Measurements from ENCODE around the gene RASSF1. TPM values are rescaled to one million over a fixed set of nuclear protein-coding genes. Genes with fewer than 3 reads are reported as not detected.
A peak's percentile ranks its signal among the peaks of the same experiment; 100 is the strongest.

Gene RASSF1
- total RNA-seq, 2 experiments from 2014 or later, result 30.8 to 50.7 TPM

- intact Hi-C loops (cut with DNase I, micrococcal nuclease), result loop anchor here (5.0 to 10.0 kb wide), 6 partner anchors 215 to 1705 kb away; partner anchors contain the start of genes CISH (in 2 of the 2), C3orf18 (in 1 of the 2), DCAF1 (in 1 of the 2) and DUSP7 (in 1 of the 2)
- ChIA-PET CTCF (interaction anchor here (0.7 to 1.2 kb wide), 6 partner anchors 11 to 813 kb away, joined by 3 to 6 read pairs (median 4); partner anchors contain the start of genes IFRD2 and TUSC2), POLR2A (interaction anchor here (0.6 kb wide), 1 partner anchor 1141 kb away, joined by 5 read pairs; no protein-coding TSS in a partner anchor)
- Mint-ChIP-seq H3K4me1 (peaks cover 63% of the 10 kb centered on the region), H3K27me3 (no peaks in the 10 kb centered on the region), H3K36me3 (ENCODE audit: low read depth) (peaks cover 37% of the 10 kb centered on the region), H3K27ac (no peak overlapping the region), H3K4me3 (no peak overlapping the region), H3K9me3 (ENCODE audit: low read depth) (no peaks in the 10 kb centered on the region)
- ATAC-seq (no peak), DNase-seq (peak; percentile 49)
Measured at GRCh38 chr3:50352781-50353180, 12.1 kb upstream of the RASSF1 start.

GRCh38 chr3:50351323-50351697, 10.7 kb upstream of the RASSF1 start:
- ATAC-seq, result no peak
- ChIA-PET POLR2A (interaction anchor here (0.5 to 2.7 kb wide), 4 partner anchors 11 to 235 kb away, joined by 3 to 20 read pairs (median 6); partner anchors contain the start of gene RASSF1), CTCF (interaction anchor here (1.0 to 1.9 kb wide), 2 partner anchors 9 to 13 kb away, joined by 3 to 17 read pairs; no protein-coding TSS in a partner anchor)
- intact Hi-C loops (cut with DNase I, micrococcal nuclease), result loop anchor here (1.0 to 10.0 kb wide), 10 partner anchors 8 to 1706 kb away; partner anchors contain the start of genes CISH (in 2 of the 2), TMEM115 (in 2 of the 2), C3orf18 (in 1 of the 2) and DCAF1 (in 1 of the 2)
- no peaks in the 10 kb centered on the region for H3K27me3 Mint-ChIP-seq
- peak overlapping the region; percentile 90 for H3K4me3 Mint-ChIP-seq
- H3K4me1 Mint-ChIP-seq, result peaks cover 55% of the 10 kb centered on the region
- DNase-seq, result no peak
- H3K9me3 Mint-ChIP-seq (ENCODE audit: low read depth), result no peaks in the 10 kb centered on the region
- peak overlapping the region; percentile 80 for H3K27ac Mint-ChIP-seq
- H3K36me3 Mint-ChIP-seq (ENCODE audit: low read depth), result peaks cover 31% of the 10 kb centered on the region

- ChIA-PET POLR2A (interaction anchor here (0.5 to 2.7 kb wide), 10 partner anchors 8 to 396 kb away, joined by 3 to 20 read pairs (median 5); partner anchors contain the start of genes CISH, HYAL3, NAA80 and RASSF1), CTCF (interaction anchor here (0.5 to 1.9 kb wide), 14 partner anchors 8 to 267 kb away, joined by 3 to 17 read pairs (median 4); partner anchors contain the start of genes C3orf18, GNAI2, HYAL3 and NAA80)
- ATAC-seq (peak; percentile 90), DNase-seq (peak; percentile 99)
- peak within 1 kb of the TSS; percentile 97 for H3K27ac Mint-ChIP-seq
- H3K9me3 Mint-ChIP-seq (ENCODE audit: low read depth), result no peaks in the 10 kb centered on the region
- H3K36me3 Mint-ChIP-seq (ENCODE audit: low read depth), result peaks cover 31% of the 10 kb centered on the region
- no peaks in the 10 kb centered on the region for H3K27me3 Mint-ChIP-seq
- intact Hi-C loops (cut with DNase I, micrococcal nuclease), result loop anchor here (1.0 to 10.0 kb wide), 14 partner anchors 9 to 1707 kb away; partner anchors contain the start of genes CISH (in 2 of the 2), HEMK1 (in 2 of the 2), IFRD2 (in 2 of the 2) and TMEM115 (in 2 of the 2)
- H3K4me1 Mint-ChIP-seq, result peaks cover 55% of the 10 kb centered on the region
- H3K4me3 Mint-ChIP-seq, result peak within 1 kb of the TSS; percentile 90
Measured at GRCh38 chr3:50350527-50351322, 10.1 kb upstream of the RASSF1 start, which contains the start of the genes CYB561D2 and NPRL2. Gene CYB561D2, plus strand, starts transcription at chr3:50350862. Its CDS starts 572 bp downstream, at chr3:50351434. Gene NPRL2, minus strand, starts transcription at chr3:50350775. Its CDS starts 123 bp downstream, at chr3:50350652.

- ATAC-seq (no peak), DNase-seq (no peak)
- CTCF ChIA-PET, result interaction anchor here (0.5 to 1.9 kb wide), 13 partner anchors 10 to 268 kb away, joined by 3 to 17 read pairs (median 4); partner anchors contain the start of genes C3orf18, GNAI2, HYAL3 and NAA80
- no peaks in the 10 kb centered on the region for H3K9me3 Mint-ChIP-seq (ENCODE audit: low read depth)
- peaks cover 51% of the 10 kb centered on the region for H3K4me1 Mint-ChIP-seq
- intact Hi-C loops (cut with DNase I, micrococcal nuclease), result loop anchor here (1.0 to 10.0 kb wide), 12 partner anchors 13 to 1707 kb away; partner anchors contain the start of genes CISH (in 2 of the 2), HEMK1 (in 2 of the 2), IFRD2 (in 2 of the 2) and C3orf18 (in 1 of the 2)
- peaks cover 30% of the 10 kb centered on the region for H3K36me3 Mint-ChIP-seq (ENCODE audit: low read depth)
- POLR2A ChIA-PET, result interaction anchor here (0.6 to 2.7 kb wide), 10 partner anchors 9 to 395 kb away, joined by 3 to 20 read pairs (median 5); partner anchors contain the start of genes CISH, HYAL3, NAA80 and RASSF1
- no peaks in the 10 kb centered on the region for H3K27me3 Mint-ChIP-seq
- peak overlapping the region; percentile 90 for H3K4me3 Mint-ChIP-seq
- H3K27ac Mint-ChIP-seq, result peak overlapping the region; percentile 97
Measured at GRCh38 chr3:50350213-50350526, 9.5 kb upstream of the RASSF1 start.

- H3K4me3 Mint-ChIP-seq, result no peak overlapping the region
- peaks cover 17% of the 10 kb centered on the region for H3K36me3 Mint-ChIP-seq (ENCODE audit: low read depth)
- POLR2A ChIA-PET, result interaction anchor here (0.6 to 1.3 kb wide), 5 partner anchors 10 to 114 kb away, joined by 3 to 4 read pairs (median 3); no protein-coding TSS in a partner anchor
- ATAC-seq (peak; percentile 9), DNase-seq (peak; percentile 85)
- no peaks in the 10 kb centered on the region for H3K9me3 Mint-ChIP-seq (ENCODE audit: low read depth)
- peaks cover 48% of the 10 kb centered on the region for H3K4me1 Mint-ChIP-seq
- peak overlapping the region; percentile 66 for H3K27ac Mint-ChIP-seq
- intact Hi-C loops (cut with DNase I, micrococcal nuclease), result loop anchor here (1.0 to 2.0 kb wide), 2 partner anchors 195 to 196 kb away; no protein-coding TSS in a partner anchor
- H3K27me3 Mint-ChIP-seq, result no peaks in the 10 kb centered on the region
- CTCF ChIA-PET, result interaction anchor here (0.6 to 2.5 kb wide), 12 partner anchors 10 to 1059 kb away, joined by 3 to 24 read pairs (median 4); partner anchors contain the start of gene TUSC2
Measured at GRCh38 chr3:50347187-50347813, 6.7 kb upstream of the RASSF1 start.

- ChIA-PET POLR2A (interaction anchor here (0.9 kb wide), 1 partner anchor 9 kb away, joined by 3 read pairs; no protein-coding TSS in a partner anchor), CTCF (interaction anchor here (0.6 to 1.6 kb wide), 3 partner anchors 19 to 1638 kb away, joined by 3 to 4 read pairs (median 3); no protein-coding TSS in a partner anchor)
- H3K27ac Mint-ChIP-seq, result peak within 1 kb of the TSS; percentile 53
- intact Hi-C loops (cut with DNase I, micrococcal nuclease), result loop anchor here in 1 of 2 experiments (2.0 kb wide), 1 partner anchor 197 kb away; no protein-coding TSS in a partner anchor
- peaks cover 45% of the 10 kb centered on the region for H3K4me1 Mint-ChIP-seq
- ATAC-seq (peak; percentile 34), DNase-seq (peak; percentile 88)
- H3K36me3 Mint-ChIP-seq (ENCODE audit: low read depth), result peaks cover 15% of the 10 kb centered on the region
- no peaks in the 10 kb centered on the region for H3K27me3 Mint-ChIP-seq
- H3K9me3 Mint-ChIP-seq (ENCODE audit: low read depth), result no peaks in the 10 kb centered on the region
- H3K4me3 Mint-ChIP-seq, result peak within 1 kb of the TSS; percentile 38
Measured at GRCh38 chr3:50345586-50346234, 5.1 kb upstream of the RASSF1 start, which contains the start of gene ZMYND10. Gene ZMYND10, minus strand, starts transcription at chr3:50345732. Its CDS starts 153 bp downstream, at chr3:50345579.

- intact Hi-C loops (cut with DNase I, micrococcal nuclease), result no loop called here
Measured at GRCh38 chr3:50345008-50345407, 4.4 kb upstream of the RASSF1 start.

GRCh38 chr3:50342813-50343633, 2.4 kb upstream of the RASSF1 start:
- no peak for DNase-seq
- Mint-ChIP-seq H3K9me3 (ENCODE audit: low read depth) (no peaks in the 10 kb centered on the region), H3K4me3 (no peak overlapping the region), H3K27me3 (no peaks in the 10 kb centered on the region), H3K36me3 (ENCODE audit: low read depth) (peaks cover 19% of the 10 kb centered on the region), H3K4me1 (peaks cover 35% of the 10 kb centered on the region), H3K27ac (no peak overlapping the region)
- intact Hi-C loops (cut with DNase I, micrococcal nuclease), result no loop called here
- ATAC-seq, result no peak
- ChIA-PET POLR2A (interaction anchor here (0.5 kb wide), 1 partner anchor 1258 kb away, joined by 3 read pairs; no protein-coding TSS in a partner anchor), CTCF (interaction anchor here (0.9 to 1.1 kb wide), 2 partner anchors 8 to 19 kb away, joined by 3 to 6 read pairs; no protein-coding TSS in a partner anchor)

More at GRCh38 chr3:50345008-50345407, 4.4 kb upstream of the RASSF1 start:
- H3K4me1 Mint-ChIP-seq, result peaks cover 40% of the 10 kb centered on the region
- ChIA-PET POLR2A (interaction anchor here (0.9 kb wide), 1 partner anchor 8 kb away, joined by 3 read pairs; no protein-coding TSS in a partner anchor), CTCF (interaction anchor here (0.6 to 1.6 kb wide), 5 partner anchors 9 to 1638 kb away, joined by 3 to 4 read pairs (median 4); no protein-coding TSS in a partner anchor)
- no peaks in the 10 kb centered on the region for H3K27me3 Mint-ChIP-seq
- DNase-seq (no peak), ATAC-seq (no peak)
- no peaks in the 10 kb centered on the region for H3K9me3 Mint-ChIP-seq (ENCODE audit: low read depth)
- H3K36me3 Mint-ChIP-seq (ENCODE audit: low read depth), result peaks cover 12% of the 10 kb centered on the region
- H3K27ac Mint-ChIP-seq, result no peak overlapping the region
- H3K4me3 Mint-ChIP-seq, result no peak overlapping the region

GRCh38 chr3:50341996-50342650, 1.5 kb upstream of the RASSF1 start:
- Mint-ChIP-seq H3K36me3 (ENCODE audit: low read depth) (peaks cover 20% of the 10 kb centered on the region), H3K27me3 (no peaks in the 10 kb centered on the region), H3K4me1 (peaks cover 28% of the 10 kb centered on the region), H3K27ac (no peak overlapping the region), H3K9me3 (ENCODE audit: low read depth) (no peaks in the 10 kb centered on the region), H3K4me3 (peak overlapping the region; percentile 83)
- ATAC-seq (no peak), DNase-seq (no peak)
- intact Hi-C loops (cut with DNase I, micrococcal nuclease), result no loop called here
- ChIA-PET CTCF (interaction anchor here (0.7 to 1.3 kb wide), 5 partner anchors 9 to 130 kb away, joined by 3 to 6 read pairs (median 4); partner anchors contain the start of genes HYAL3 and NAA80), POLR2A (no interaction called here)
